ENCODE results near the gene RFX7. TPM values are rescaled to one million over a fixed set of nuclear protein-coding genes. Genes with fewer than 3 reads are reported as not detected.
"Not testable (repeated sequence)": the region's sequence is repeated elsewhere in the genome, so short reads cannot be mapped to it uniquely, and the experiment has no call there.

RFX7 gene
- total and polyA plus RNA-seq, 5 donors from 2014 or later = 4.2 to 41.2 (median 5.2) TPM

GRCh38 chr15:56266465-56266864 is 22.8 kb upstream of the RFX7 start:
- not testable (repeated sequence) for DNase-seq; H3K27ac Mint-ChIP-seq; H3K4me1 Mint-ChIP-seq; H3K36me3 Mint-ChIP-seq; H3K27me3 ChIP-seq (ENCODE audit: control insufficient read depth, insufficient read depth, low read length); H3K27ac ChIP-seq (ENCODE audit: insufficient read depth, low read length, poor library complexity, severe bottlenecking); H3K4me3 ChIP-seq (ENCODE audit: low read depth, low read length); H3K4me1 ChIP-seq (ENCODE audit: control insufficient read depth, insufficient read depth, low read length, poor library complexity, severe bottlenecking); H3K4me3 Mint-ChIP-seq; H3K9me3 ChIP-seq (ENCODE audit: control insufficient read depth in 2 of 2, low read length in 2 of 2); ATAC-seq (ENCODE audit: low read depth in 2 of 2); H3K36me3 ChIP-seq (ENCODE audit: control insufficient read depth, insufficient read depth, low read length)
- Mint-ChIP-seq H3K9me3 (peaks cover 0 to 20% (median 4%) of the 10 kb centered on the region in 7 donors), H3K27me3 (peaks cover 20% of the 10 kb centered on the region)

DNA sequence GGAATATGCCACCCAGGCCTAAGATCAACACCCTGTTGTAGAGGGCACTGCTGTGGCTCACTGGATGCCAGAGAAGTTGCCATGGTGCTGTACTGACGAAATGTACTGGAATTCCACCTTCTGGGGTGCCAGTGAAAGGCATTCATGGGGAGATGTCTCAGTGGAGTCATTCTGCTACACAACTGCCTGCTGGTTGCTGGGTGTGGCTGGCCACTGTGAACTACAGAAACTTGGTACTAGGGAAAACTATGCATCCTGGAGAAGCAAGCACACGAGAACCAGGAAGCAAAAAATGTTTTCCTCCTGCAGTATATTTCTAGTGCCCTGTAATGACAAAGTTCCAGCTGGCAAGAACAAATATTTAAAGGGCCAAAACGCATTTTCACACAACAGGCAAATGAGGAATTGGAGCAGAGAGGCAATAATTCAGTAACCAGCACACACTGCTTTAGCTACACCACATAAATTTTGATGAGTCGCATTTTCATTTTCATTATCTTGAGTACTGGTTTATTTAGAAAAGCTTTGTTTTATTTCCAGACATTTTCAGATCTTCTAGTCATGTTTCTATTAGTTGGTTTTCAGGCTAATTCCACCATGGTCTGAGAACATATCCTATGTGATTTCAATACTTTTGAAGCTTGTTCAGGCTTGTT is 18.3 kb upstream of the RFX7 start:
- peaks cover 19% of the 10 kb centered on the region for H3K27me3 Mint-ChIP-seq
- Histone ChIP-seq H3K36me3 (ENCODE audit: control insufficient read depth, insufficient read depth, low read length) (no peaks in the 10 kb centered on the region), H3K27me3 (ENCODE audit: control insufficient read depth, insufficient read depth, low read length) (no peaks in the 10 kb centered on the region), H3K4me1 (ENCODE audit: control insufficient read depth, insufficient read depth, low read length, poor library complexity, severe bottlenecking) (no peaks in the 10 kb centered on the region), H3K27ac (ENCODE audit: insufficient read depth, low read length, poor library complexity, severe bottlenecking) (no peak overlapping the region), H3K9me3 (ENCODE audit: control insufficient read depth in 2 of 2, low read length in 2 of 2) (no peaks in the 10 kb centered on the region), H3K4me3 (ENCODE audit: low read depth, low read length) (no peak overlapping the region)
- H3K27ac Mint-ChIP-seq = no peak overlapping the region
- DNase-seq (no peak), ATAC-seq (ENCODE audit: low read depth in 2 of 2) (no peak)
- peaks cover 6 to 11% (median 9%) of the 10 kb centered on the region in 4 donors for H3K4me1 Mint-ChIP-seq
- peaks cover 0 to 8% (median 1%) of the 10 kb centered on the region in 7 donors for H3K9me3 Mint-ChIP-seq
- H3K36me3 Mint-ChIP-seq = no peaks in the 10 kb centered on the region
- H3K4me3 Mint-ChIP-seq = no peak overlapping the region

DNA sequence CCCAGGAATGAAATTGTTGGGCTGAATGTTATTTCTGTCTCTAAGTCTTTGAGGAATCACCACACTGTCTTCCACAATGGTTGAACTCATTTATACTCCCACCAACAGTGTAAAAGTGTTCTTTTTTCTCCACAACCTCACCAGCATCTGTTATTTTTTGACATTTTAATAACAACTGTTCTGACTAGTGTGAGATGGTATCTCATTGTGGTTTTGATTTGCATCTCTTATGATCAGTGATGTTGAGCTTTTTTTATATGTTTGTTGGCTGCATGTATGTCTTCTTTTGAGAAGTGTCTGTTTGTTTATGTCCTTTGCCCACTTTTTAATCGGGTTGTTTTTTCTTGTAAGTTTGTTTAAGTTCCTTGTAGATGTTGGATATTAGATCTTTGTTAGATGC is 13.6 kb upstream of the RFX7 start:
- H3K9me3 Mint-ChIP-seq; H3K9me3 ChIP-seq (ENCODE audit: control insufficient read depth in 2 of 2, low read length in 2 of 2); H3K4me1 ChIP-seq (ENCODE audit: control insufficient read depth, insufficient read depth, low read length, poor library complexity, severe bottlenecking); ATAC-seq (ENCODE audit: low read depth in 2 of 2); H3K27ac ChIP-seq (ENCODE audit: insufficient read depth, low read length, poor library complexity, severe bottlenecking); H3K4me3 ChIP-seq (ENCODE audit: low read depth, low read length); H3K27ac Mint-ChIP-seq; H3K36me3 ChIP-seq (ENCODE audit: control insufficient read depth, insufficient read depth, low read length); H3K36me3 Mint-ChIP-seq: not testable (repeated sequence)
- DNase-seq = peak in 1 of 3 donors; percentile 4
- peak overlapping the region in 1 of 4 donors; percentile 14 for H3K4me3 Mint-ChIP-seq
- H3K4me1 Mint-ChIP-seq = peaks cover 5 to 12% (median 8%) of the 10 kb centered on the region in 4 donors
- H3K27me3 ChIP-seq (ENCODE audit: control insufficient read depth, insufficient read depth, low read length) = peaks cover 16% of the 10 kb centered on the region
- peaks cover 29% of the 10 kb centered on the region for H3K27me3 Mint-ChIP-seq

DNA sequence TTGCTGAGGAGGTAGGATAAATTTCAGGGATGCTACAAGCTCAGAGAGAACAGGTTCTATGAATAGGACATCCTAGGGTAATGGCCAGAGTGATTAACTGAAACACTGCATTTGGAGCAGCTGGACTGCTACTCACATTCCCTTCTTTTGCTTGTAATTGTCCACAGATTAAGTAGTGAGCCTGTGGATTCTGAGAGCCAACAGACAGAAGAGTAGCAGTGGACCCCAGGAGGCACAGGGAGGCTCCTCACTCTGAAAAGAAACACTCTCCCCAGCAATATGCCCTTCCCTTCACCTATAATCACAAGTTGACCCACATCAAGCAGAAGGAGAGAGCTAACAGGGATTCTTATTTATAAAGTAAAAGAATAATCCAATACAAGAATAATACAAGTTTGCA is 10.6 kb upstream of the RFX7 start:
- Mint-ChIP-seq H3K4me3 (no peak overlapping the region), H3K27me3 (peaks cover 29% of the 10 kb centered on the region), H3K36me3 (no peaks in the 10 kb centered on the region), H3K9me3 (peaks cover 0 to 8% (median 1%) of the 10 kb centered on the region in 7 donors), H3K4me1 (peaks cover 5 to 12% (median 8%) of the 10 kb centered on the region in 4 donors), H3K27ac (no peak overlapping the region)
- no peak for ATAC-seq (ENCODE audit: low read depth in 2 of 2)
- Histone ChIP-seq H3K4me3 (ENCODE audit: low read depth, low read length) (no peak overlapping the region), H3K4me1 (ENCODE audit: control insufficient read depth, insufficient read depth, low read length, poor library complexity, severe bottlenecking) (no peaks in the 10 kb centered on the region), H3K9me3 (ENCODE audit: control insufficient read depth in 2 of 2, low read length in 2 of 2) (no peaks in the 10 kb centered on the region), H3K36me3 (ENCODE audit: control insufficient read depth, insufficient read depth, low read length) (no peaks in the 10 kb centered on the region), H3K27ac (ENCODE audit: insufficient read depth, low read length, poor library complexity, severe bottlenecking) (no peak overlapping the region), H3K27me3 (ENCODE audit: control insufficient read depth, insufficient read depth, low read length) (peaks cover 19% of the 10 kb centered on the region)
- no peak for DNase-seq

GRCh38 chr15:56252386-56252785 is 8.7 kb upstream of the RFX7 start:
- ATAC-seq (ENCODE audit: low read depth in 2 of 2) = no peak
- Histone ChIP-seq H3K9me3 (ENCODE audit: control insufficient read depth in 2 of 2, low read length in 2 of 2) (no peaks in the 10 kb centered on the region), H3K36me3 (ENCODE audit: control insufficient read depth, insufficient read depth, low read length) (no peaks in the 10 kb centered on the region), H3K27me3 (ENCODE audit: control insufficient read depth, insufficient read depth, low read length) (peaks cover 19% of the 10 kb centered on the region), H3K4me1 (ENCODE audit: control insufficient read depth, insufficient read depth, low read length, poor library complexity, severe bottlenecking) (no peaks in the 10 kb centered on the region), H3K4me3 (ENCODE audit: low read depth, low read length) (no peak overlapping the region), H3K27ac (ENCODE audit: insufficient read depth, low read length, poor library complexity, severe bottlenecking) (no peak overlapping the region)
- H3K36me3 Mint-ChIP-seq = no peaks in the 10 kb centered on the region
- peak overlapping the region in 1 of 4 donors; percentile 27 for H3K4me3 Mint-ChIP-seq
- H3K27me3 Mint-ChIP-seq = peaks cover 24% of the 10 kb centered on the region
- peaks cover under 1 to 7% (median 5%) of the 10 kb centered on the region in 4 donors for H3K4me1 Mint-ChIP-seq
- H3K9me3 Mint-ChIP-seq = no peaks in the 10 kb centered on the region
- DNase-seq = no peak
- H3K27ac Mint-ChIP-seq = no peak overlapping the region

DNA sequence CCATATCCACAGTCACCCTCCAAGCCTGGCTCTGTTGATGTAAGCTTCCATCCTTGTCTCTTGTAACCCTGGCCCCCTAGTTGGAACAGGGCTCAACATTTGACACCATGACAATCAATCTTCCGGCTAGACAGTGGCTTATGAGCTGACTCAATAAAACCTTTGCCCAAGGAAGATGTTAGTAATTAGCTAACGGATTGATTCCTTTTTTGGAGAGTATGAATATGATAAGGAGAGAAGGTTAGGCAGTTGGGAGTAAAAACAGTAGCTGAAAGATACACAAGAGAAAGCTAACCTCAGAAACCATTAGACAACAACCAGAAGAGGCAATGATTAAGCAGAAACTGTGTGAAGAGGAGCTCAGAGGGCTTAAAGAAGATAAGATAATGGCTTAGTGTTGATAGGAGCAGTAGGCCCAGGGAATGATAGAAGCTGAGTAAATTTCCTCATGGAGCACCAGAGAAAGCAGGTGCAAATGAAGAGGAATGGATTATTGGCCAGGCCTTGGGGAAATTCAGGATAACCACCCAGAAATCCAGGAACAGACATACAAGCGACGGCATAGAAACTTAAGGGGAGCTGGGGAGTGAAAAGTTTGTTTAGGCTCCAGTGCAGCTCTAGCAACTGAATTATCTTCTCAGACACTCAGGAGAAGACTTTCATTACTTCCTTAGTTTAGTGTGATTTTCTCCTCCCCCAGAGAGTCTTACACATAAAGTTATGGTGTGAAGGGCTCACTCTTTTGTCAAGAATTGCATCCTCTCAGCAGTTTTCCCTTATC is 7.8 kb upstream of the RFX7 start:
- no peaks in the 10 kb centered on the region for H3K36me3 Mint-ChIP-seq

DNA sequence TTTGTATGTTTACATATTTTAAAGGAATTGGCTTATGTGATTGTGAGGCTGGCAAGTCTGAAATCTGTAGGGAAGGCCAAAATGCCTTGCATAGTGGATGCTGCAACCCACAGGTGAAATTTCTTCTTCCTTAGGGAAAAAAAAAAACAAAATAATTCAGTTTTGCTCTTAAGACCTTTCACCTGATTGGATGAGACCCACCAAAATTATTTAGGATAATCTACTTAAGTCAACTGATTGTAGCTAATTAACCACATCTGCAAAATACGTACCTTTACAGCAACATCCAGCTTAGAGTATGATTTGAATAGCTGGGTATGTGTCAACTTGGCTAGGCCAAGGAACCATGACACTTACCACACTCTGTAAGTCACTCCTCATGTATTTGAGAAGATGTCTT is 6.9 kb upstream of the RFX7 start:
- Mint-ChIP-seq H3K27ac (no peak overlapping the region), H3K36me3 (no peaks in the 10 kb centered on the region), H3K9me3 (no peaks in the 10 kb centered on the region), H3K4me3 (no peak overlapping the region), H3K4me1 (peaks cover 7 to 8% (median 7%) of the 10 kb centered on the region in 4 donors), H3K27me3 (peaks cover 23% of the 10 kb centered on the region)
- H3K4me1 ChIP-seq (ENCODE audit: control insufficient read depth, insufficient read depth, low read length, poor library complexity, severe bottlenecking) = peaks cover 8% of the 10 kb centered on the region
- H3K36me3 ChIP-seq (ENCODE audit: control insufficient read depth, insufficient read depth, low read length) = no peaks in the 10 kb centered on the region
- H3K4me3 ChIP-seq (ENCODE audit: low read depth, low read length) = no peak overlapping the region
- ATAC-seq (ENCODE audit: low read depth in 2 of 2) (no peak), DNase-seq (no peak)
- peaks cover 17% of the 10 kb centered on the region for H3K27me3 ChIP-seq (ENCODE audit: control insufficient read depth, insufficient read depth, low read length)
- H3K27ac ChIP-seq (ENCODE audit: insufficient read depth, low read length, poor library complexity, severe bottlenecking) = no peak overlapping the region
- no peaks in the 10 kb centered on the region for H3K9me3 ChIP-seq (ENCODE audit: control insufficient read depth in 2 of 2, low read length in 2 of 2)

More for the DNA sequence above, 7.8 kb upstream of the RFX7 start:
- Histone ChIP-seq H3K27ac (ENCODE audit: insufficient read depth, low read length, poor library complexity, severe bottlenecking) (no peak overlapping the region), H3K27me3 (ENCODE audit: control insufficient read depth, insufficient read depth, low read length) (peaks cover 19% of the 10 kb centered on the region), H3K36me3 (ENCODE audit: control insufficient read depth, insufficient read depth, low read length) (no peaks in the 10 kb centered on the region), H3K4me3 (ENCODE audit: low read depth, low read length) (no peak overlapping the region), H3K9me3 (ENCODE audit: control insufficient read depth in 2 of 2, low read length in 2 of 2) (no peaks in the 10 kb centered on the region), H3K4me1 (ENCODE audit: control insufficient read depth, insufficient read depth, low read length, poor library complexity, severe bottlenecking) (no peaks in the 10 kb centered on the region)
- ATAC-seq (ENCODE audit: low read depth in 2 of 2) (no peak), DNase-seq (no peak)
- Mint-ChIP-seq H3K27me3 (peaks cover 24% of the 10 kb centered on the region), H3K27ac (no peak overlapping the region), H3K4me1 (peaks cover 0 to 2% (median 0%) of the 10 kb centered on the region in 4 donors), H3K9me3 (no peaks in the 10 kb centered on the region), H3K4me3 (peak overlapping the region in 1 of 4 donors; percentile 27)

Measured in CD4-positive, CD25-positive, alpha-beta regulatory T cell (primary cell).